K562 (cell line): ENCODE measurements around the gene GPX5. TPM values are rescaled to one million over a fixed set of nuclear protein-coding genes. Genes with fewer than 3 reads are reported as not detected.

Experiments
- BHLHE40 ChIP-seq: IDR thresholded peaks from 2 replicates; pipeline ENCODE4 v1.6.1; 2011; ENCODE audit warnings: low read length, improper control_type of control experiment
- CC2D1A ChIP-seq: fragments of 450-650 bp; IDR thresholded peaks from 2 replicates; pipeline ENCODE4 v1.6.1; 2017; ENCODE audit warnings: mild to moderate bottlenecking
- CEBPG ChIP-seq, 3 experiments: fragments of 200-800 bp in 1 of 3; sonication (Bioruptor generic) in 1 of 3; sonication (generic) in 1 of 3; formaldehyde crosslinking in 1 of 3; IDR thresholded peaks in 2 of 3; conservative IDR thresholded peaks in 1 of 3; 2 replicates each; pipeline versions ENCODE4 v1.6.1 to v1.8.0; 2016 to 2022; ENCODE audit warnings: missing compliant biosample characterization in 2 of 3, missing genetic modification characterization in 2 of 3, mild to moderate bottlenecking in 1 of 3, missing genetic modification reagents in 1 of 3
- E2F4 ChIP-seq: sonication (generic); formaldehyde crosslinking; IDR thresholded peaks from 2 replicates; pipeline ENCODE4 v1.8.0; 2022; ENCODE audit warnings: mild to moderate bottlenecking, low read depth, missing genetic modification reagents
- FOXJ2 ChIP-seq: fragments of 200-800 bp; sonication (Bioruptor generic); IDR thresholded peaks from 2 replicates; pipeline ENCODE4 v1.6.1; 2016; ENCODE audit warnings: missing genetic modification characterization, missing compliant biosample characterization
- GTF2A2 ChIP-seq: IDR thresholded peaks from 2 replicates; pipeline ENCODE4 v1.6.1; 2016; ENCODE audit warnings: mild to moderate bottlenecking, missing genetic modification characterization, missing compliant biosample characterization
- KLF6 ChIP-seq: fragments of 250-450 bp; sonication (Bioruptor Pico); IDR thresholded peaks from 2 replicates; pipeline ENCODE4 v1.4.0; 2020; ENCODE audit warnings: mild to moderate bottlenecking, moderate library complexity, borderline replicate concordance
- NCOA1 ChIP-seq: fragments of 450-650 bp; IDR thresholded peaks from 2 replicates; pipeline ENCODE4 v1.6.1; 2016; ENCODE audit warnings: low read depth
- PHB2 ChIP-seq: fragments of 450-650 bp; IDR thresholded peaks from 2 replicates; pipeline ENCODE4 v1.6.1; 2017; ENCODE audit warnings: low read depth
- PTBP1 ChIP-seq: fragments of 200-400 bp; formaldehyde crosslinking; IDR thresholded peaks from 2 replicates; pipeline ENCODE4 v1.6.1; 2017; ENCODE audit warnings: low read depth, low read length
- RBM34 ChIP-seq: fragments of 200-400 bp; formaldehyde crosslinking; IDR thresholded peaks from 2 replicates; pipeline ENCODE4 v1.6.1; 2018; ENCODE audit warnings: low read length, borderline replicate concordance; ENCODE audit not compliant: insufficient read depth
- RCOR1 ChIP-seq, 2 experiments: IDR thresholded peaks; 2 replicates each; pipeline ENCODE4 v1.6.1; 2012; ENCODE audit warnings: low read depth in 2 of 2, low read length in 2 of 2, borderline replicate concordance in 1 of 2, improper control_type of control experiment in 1 of 2
- SREBF1 ChIP-seq: fragments of 150-350 bp; IDR thresholded peaks from 2 replicates; pipeline ENCODE4 v1.6.1; 2014; ENCODE audit warnings: antibody characterized with exemption, low read depth, low read length, borderline replicate concordance
- TAF15 ChIP-seq: fragments of 200-400 bp; formaldehyde crosslinking; IDR thresholded peaks from 2 replicates; pipeline ENCODE4 v1.6.1; 2017; ENCODE audit warnings: mild to moderate bottlenecking, low read depth, low read length, moderate library complexity
- TGIF2 ChIP-seq: sonication (generic); formaldehyde crosslinking; IDR thresholded peaks from 2 replicates; pipeline ENCODE4 v1.8.1; 2022; ENCODE audit warnings: mild to moderate bottlenecking, missing genetic modification reagents, moderate library complexity
- ZBTB7A ChIP-seq: IDR thresholded peaks from 2 replicates; pipeline ENCODE4 v1.6.1; 2011; ENCODE audit warnings: low read depth, mild to moderate bottlenecking, low read length, moderate library complexity, borderline replicate concordance; ENCODE audit not compliant: control insufficient read depth
- ZNF174 ChIP-seq: fragments of 250-450 bp; sonication (Bioruptor Pico); IDR thresholded peaks from 2 replicates; pipeline ENCODE4 v1.4.0; 2020; ENCODE audit warnings: mild to moderate bottlenecking
- ZNF668 ChIP-seq: fragments of 250-450 bp; sonication (Bioruptor Pico); IDR thresholded peaks from 2 replicates; pipeline ENCODE4 v1.8.0; 2022; ENCODE audit warnings: mild to moderate bottlenecking, inconsistent platforms
- polyA plus RNA-seq, 8 experiments: library from polyadenylated mRNA; depleted of rRNA in 4 of 8; stranded (reverse) in 5 of 8; unstranded in 3 of 8; fragments of >200 nt; fragmentation: Nextera tagmentation in 2 of 8; fragmentation: Illumina TruSeq in 1 of 8; extraction: Ambion mirVana in 2 of 8; extraction: Trizol in 1 of 8; gene quantifications; 2 replicates each; pipeline versions ENCODE4 v1.2.1 to v1.2.3, GENCODE V29; 2011 to 2014; ENCODE audit warnings: inconsistent platforms in 1 of 8, missing spikeins in 1 of 8
- total RNA-seq, 7 experiments: library from RNA; depleted of rRNA in 6 of 7; stranded (reverse); fragments of >200 nt in 6 of 7; fragmentation: Illumina TruSeq in 2 of 7; extraction: Trizol in 2 of 7; gene quantifications; 2 replicates each; pipeline versions ENCODE4 v1.2.1 to v1.2.3, GENCODE V29; 2011 to 2021; ENCODE audit warnings: low replicate concordance in 1 of 7
- TF ChIP-seq, protein P1 (sequence below): fragments of 450-650 bp; formaldehyde crosslinking; IDR thresholded peaks from 2 replicates; pipeline ENCODE4 v1.4.0; 2020; ENCODE audit warnings: mild to moderate bottlenecking, mixed read lengths
- TF ChIP-seq, protein P2 (sequence below): IDR thresholded peaks from 2 replicates; pipeline ENCODE4 v1.6.1; 2012; ENCODE audit warnings: low read depth, low read length, improper control_type of control experiment, borderline replicate concordance
- TF ChIP-seq, protein P3 (sequence below): fragments of 250-450 bp; sonication (Bioruptor Pico); IDR thresholded peaks from 2 replicates; pipeline ENCODE4 v1.4.0; 2020; ENCODE audit warnings: mild to moderate bottlenecking

The GPX5 gene
- total and polyA plus RNA-seq, 9 of the 15 experiments (the other 6 are each of a cell fraction or from before 2014, with no cell fraction given) = 0.07 to 0.18 (median 0.15) TPM; not detected in 6

- TF ChIP-seq, protein P1, sequence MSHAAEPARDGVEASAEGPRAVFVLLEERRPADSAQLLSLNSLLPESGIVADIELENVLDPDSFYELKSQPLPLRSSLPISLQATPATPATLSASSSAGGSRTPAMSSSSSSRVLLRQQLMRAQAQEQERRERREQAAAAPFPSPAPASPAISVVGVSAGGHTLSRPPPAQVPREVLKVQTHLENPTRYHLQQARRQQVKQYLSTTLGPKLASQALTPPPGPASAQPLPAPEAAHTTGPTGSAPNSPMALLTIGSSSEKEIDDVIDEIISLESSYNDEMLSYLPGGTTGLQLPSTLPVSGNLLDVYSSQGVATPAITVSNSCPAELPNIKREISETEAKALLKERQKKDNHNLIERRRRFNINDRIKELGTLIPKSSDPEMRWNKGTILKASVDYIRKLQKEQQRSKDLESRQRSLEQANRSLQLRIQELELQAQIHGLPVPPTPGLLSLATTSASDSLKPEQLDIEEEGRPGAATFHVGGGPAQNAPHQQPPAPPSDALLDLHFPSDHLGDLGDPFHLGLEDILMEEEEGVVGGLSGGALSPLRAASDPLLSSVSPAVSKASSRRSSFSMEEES (CRISPR knock-in tag) = no peak
- TF ChIP-seq CC2D1A = no peak
- no peak for TF ChIP-seq RBM34
- TF ChIP-seq ZNF174 (CRISPR knock-in tag) = no peak
- no peak for TF ChIP-seq PHB2
- TF ChIP-seq ZBTB7A = no peak
- no peak for TF ChIP-seq BHLHE40
- TF ChIP-seq E2F4 (CRISPR knock-in tag) = no peak
- no peak for TF ChIP-seq TAF15
- no peak for TF ChIP-seq PTBP1
- TF ChIP-seq GTF2A2 (tag) = no peak
- no peak for TF ChIP-seq TGIF2 (CRISPR knock-in tag)
- no peak for TF ChIP-seq SREBF1
- no peak for TF ChIP-seq FOXJ2 (tag)
- TF ChIP-seq, protein P2, sequence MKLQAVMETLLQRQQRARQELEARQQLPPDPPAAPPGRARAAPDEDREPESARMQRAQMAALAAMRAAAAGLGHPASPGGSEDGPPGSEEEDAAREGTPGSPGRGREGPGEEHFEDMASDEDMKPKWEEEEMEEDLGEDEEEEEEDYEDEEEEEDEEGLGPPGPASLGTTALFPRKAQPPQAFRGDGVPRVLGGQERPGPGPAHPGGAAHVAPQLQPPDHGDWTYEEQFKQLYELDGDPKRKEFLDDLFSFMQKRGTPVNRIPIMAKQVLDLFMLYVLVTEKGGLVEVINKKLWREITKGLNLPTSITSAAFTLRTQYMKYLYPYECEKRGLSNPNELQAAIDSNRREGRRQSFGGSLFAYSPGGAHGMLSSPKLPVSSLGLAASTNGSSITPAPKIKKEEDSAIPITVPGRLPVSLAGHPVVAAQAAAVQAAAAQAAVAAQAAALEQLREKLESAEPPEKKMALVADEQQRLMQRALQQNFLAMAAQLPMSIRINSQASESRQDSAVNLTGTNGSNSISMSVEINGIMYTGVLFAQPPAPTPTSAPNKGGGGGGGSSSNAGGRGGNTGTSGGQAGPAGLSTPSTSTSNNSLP = 0 out of 2 replicates have a peak, but pooled peaks have one; percentile 34
- TF ChIP-seq, protein P3, sequence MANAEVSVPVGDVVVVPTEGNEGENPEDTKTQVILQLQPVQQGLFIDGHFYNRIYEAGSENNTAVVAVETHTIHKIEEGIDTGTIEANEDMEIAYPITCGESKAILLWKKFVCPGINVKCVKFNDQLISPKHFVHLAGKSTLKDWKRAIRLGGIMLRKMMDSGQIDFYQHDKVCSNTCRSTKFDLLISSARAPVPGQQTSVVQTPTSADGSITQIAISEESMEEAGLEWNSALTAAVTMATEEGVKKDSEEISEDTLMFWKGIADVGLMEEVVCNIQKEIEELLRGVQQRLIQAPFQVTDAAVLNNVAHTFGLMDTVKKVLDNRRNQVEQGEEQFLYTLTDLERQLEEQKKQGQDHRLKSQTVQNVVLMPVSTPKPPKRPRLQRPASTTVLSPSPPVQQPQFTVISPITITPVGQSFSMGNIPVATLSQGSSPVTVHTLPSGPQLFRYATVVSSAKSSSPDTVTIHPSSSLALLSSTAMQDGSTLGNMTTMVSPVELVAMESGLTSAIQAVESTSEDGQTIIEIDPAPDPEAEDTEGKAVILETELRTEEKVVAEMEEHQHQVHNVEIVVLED (CRISPR knock-in tag) = no peak
- TF ChIP-seq NCOA1 = 0 out of 2 replicates have a peak, but pooled peaks have one; percentile 15
- TF ChIP-seq RCOR1 (IDR thresholded peaks at IDR 0.05; ENCODE audit: borderline replicate concordance in 1 of 2, low read depth in 2 of 2, low read length in 2 of 2) = peak in 1 of 2 experiments; percentile 73; a peak in 1 of 4 replicates
- TF ChIP-seq ZNF668 (CRISPR knock-in tag) = no peak
- TF ChIP-seq CEBPG (CRISPR knock-in tag; IDR thresholded peaks at IDR 0.05) = no peak
- TF ChIP-seq CEBPG (tag; conservative IDR thresholded peaks at IDR 0.05 in 1 of 2, IDR thresholded peaks at IDR 0.05 in 1 of 2) = no peak; a peak in 1 of 4 replicates
- 0 out of 2 replicates have a peak, but pooled peaks have one; percentile 35 for TF ChIP-seq KLF6
Measured at GRCh38 chr6:28551891-28552666, 26.4 kb downstream of the GPX5 start (continued).
